GM23248 (cell line): ENCODE measurements around the gene NPAS3. TPM values are rescaled to one million over a fixed set of nuclear protein-coding genes. Genes with fewer than 3 reads are reported as not detected.
"Not testable (repeated sequence)": the region's sequence is repeated elsewhere in the genome, so short reads cannot be mapped to it uniquely, and the experiment has no call there.

Experiments used
- DNase-seq: peaks from one replicate; pipeline ENCODE4 v3.0.0-alpha.2; 2015
- H2AFZ ChIP-seq: fragments of 200-600 bp; sonication (generic); 2 replicates; pipeline ENCODE4 v1.6.1; 2016; ENCODE audit warnings: antibody characterized with exemption
- H3F3A ChIP-seq: fragments of 200-600 bp; sonication (generic); 2 replicates; pipeline ENCODE4 v1.6.1; 2016; ENCODE audit warnings: mild to moderate bottlenecking, antibody characterized with exemption, mixed run types; ENCODE audit not compliant: insufficient read depth
- H3K27ac ChIP-seq: fragments of 200-600 bp; sonication (generic); 2 replicates; pipeline ENCODE4 v1.5.1; 2016; ENCODE audit warnings: mild to moderate bottlenecking
- H3K27me3 ChIP-seq: fragments of 200-600 bp; sonication (generic); replicated peaks from 2 replicates; pipeline ENCODE4 v1.6.1; 2016; ENCODE audit warnings: mild to moderate bottlenecking; ENCODE audit not compliant: insufficient read depth
- H3K36me3 ChIP-seq: fragments of 200-600 bp; sonication (generic); 2 replicates; pipeline ENCODE4 v1.6.1; 2016; ENCODE audit warnings: low read depth, mild to moderate bottlenecking
- H3K4me1 ChIP-seq: fragments of 200-600 bp; sonication (generic); 2 replicates; pipeline ENCODE4 v1.6.1; 2016; ENCODE audit warnings: mild to moderate bottlenecking; ENCODE audit not compliant: insufficient read depth
- H3K4me2 ChIP-seq: fragments of 200-600 bp; sonication (generic); one replicate; pipeline ENCODE4 v1.6.1; 2016; ENCODE audit warnings: mild to moderate bottlenecking; ENCODE audit not compliant: unreplicated experiment
- H3K4me3 ChIP-seq: fragments of 200-600 bp; sonication (generic); 2 replicates; pipeline ENCODE4 v1.5.1; 2016; ENCODE audit warnings: mild to moderate bottlenecking
- H3K79me2 ChIP-seq: fragments of 200-600 bp; sonication (generic); 2 replicates; pipeline ENCODE4 v1.6.1; 2016; ENCODE audit warnings: mild to moderate bottlenecking; ENCODE audit not compliant: insufficient read depth
- H3K9ac ChIP-seq: fragments of 200-600 bp; sonication (generic); 2 replicates; pipeline ENCODE4 v1.6.1; 2016; ENCODE audit warnings: mild to moderate bottlenecking
- H3K9me2 ChIP-seq: fragments of 200-600 bp; sonication (generic); 2 replicates; pipeline ENCODE4 v1.6.1; 2016; ENCODE audit warnings: mixed run types, mild to moderate bottlenecking, moderate library complexity; ENCODE audit not compliant: insufficient read depth
- H3K9me3 ChIP-seq: fragments of 200-600 bp; sonication (generic); one replicate; pipeline ENCODE4 v1.6.1; 2017; ENCODE audit warnings: low read depth
- H4K20me1 ChIP-seq: fragments of 200-600 bp; sonication (generic); 2 replicates; pipeline ENCODE4 v1.6.0; 2016; ENCODE audit not compliant: insufficient read depth
- EZH2 ChIP-seq: fragments of 200-600 bp; sonication (generic); IDR thresholded peaks from 2 replicates; pipeline ENCODE4 v1.6.1; 2018; ENCODE audit warnings: antibody characterized with exemption, mild to moderate bottlenecking; ENCODE audit not compliant: insufficient read depth, poor library complexity, severe bottlenecking
- EZH2phosphoT487 ChIP-seq: fragments of 200-600 bp; sonication (generic); IDR thresholded peaks from 2 replicates; pipeline ENCODE4 v1.6.1; 2018; ENCODE audit warnings: antibody characterized with exemption, moderate library complexity, mild to moderate bottlenecking, low read depth; ENCODE audit not compliant: insufficient read depth
- WGBS, 2 experiments: methylation state at CpG; one replicate each; pipeline ENCODE4 v1.1.6; 2015 to 2017; ENCODE audit warnings: low lambda C conversion rate in 2 of 2, low coverage in 1 of 2; ENCODE audit errors: missing lambda C conversion rate in 2 of 2; 5-methylcytosine and 5-hydroxymethylcytosine counted together
- in situ Hi-C: fragments of 300-500 bp; cut with MboI; formaldehyde crosslinking; loops from 2 replicates; pipeline ENCODE4 v1.15.0; 2020
- polyA plus RNA-seq: library from polyadenylated mRNA; unstranded; fragments of >200 nt; fragmentation: Nextera tagmentation; extraction: Ambion mirVana; gene quantifications from 2 replicates; pipeline ENCODE4 v1.2.1, GENCODE V29; 2016
- total RNA-seq: library from RNA; depleted of rRNA; stranded (reverse); fragments of >200 nt; shearing (Covaris generic); gene quantifications from 2 replicates; pipeline ENCODE4 v1.2.3, GENCODE V29; 2014

NPAS3 gene
- total and polyA plus RNA-seq, 2 experiments from 2014 or later, result 0.65 TPM; not detected in 1

DNA sequence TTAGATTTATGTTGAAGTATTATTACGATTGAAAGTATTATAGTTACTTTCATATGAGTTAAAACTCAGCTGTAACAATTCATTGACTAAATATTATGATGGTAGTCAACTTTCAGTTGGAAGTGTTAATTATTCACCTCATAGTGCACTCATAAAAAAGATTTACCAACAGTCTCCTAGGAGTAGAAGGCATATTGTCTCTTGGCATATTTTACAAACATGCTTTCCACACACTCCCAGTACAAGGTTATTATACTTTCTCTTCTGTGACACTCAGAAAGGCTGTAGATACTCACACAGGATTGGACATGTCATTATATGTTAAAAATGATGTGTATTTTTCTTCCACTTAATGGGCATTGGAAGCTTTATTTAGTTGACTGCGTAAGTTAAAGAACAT, 147.1 kb downstream of the NPAS3 start:
- H3K4me1 ChIP-seq, result no peaks in the 10 kb centered on the region
- DNase-seq, result no peak
- no peak overlapping the region for H2AFZ ChIP-seq
- H3K9me3 ChIP-seq, result no peaks in the 10 kb centered on the region
- H3K9me2 ChIP-seq, result no peaks in the 10 kb centered on the region
- in situ Hi-C loops, result no loop called here
- no peaks in the 10 kb centered on the region for H3F3A ChIP-seq
- WGBS, 2 experiments, result 52 to 59% methylated on average over 2 of the region's 2 CpGs
- TF ChIP-seq EZH2, result no peak
- TF ChIP-seq EZH2phosphoT487, result no peak
- no peak overlapping the region for H3K9ac ChIP-seq
- H3K27me3 ChIP-seq, result no peaks in the 10 kb centered on the region
- H3K36me3 ChIP-seq, result no peaks in the 10 kb centered on the region
- no peak overlapping the region for H3K4me2 ChIP-seq
- no peaks in the 10 kb centered on the region for H4K20me1 ChIP-seq
- H3K4me3 ChIP-seq, result no peak overlapping the region
- H3K27ac ChIP-seq, result no peak overlapping the region
- H3K79me2 ChIP-seq, result no peaks in the 10 kb centered on the region

DNA sequence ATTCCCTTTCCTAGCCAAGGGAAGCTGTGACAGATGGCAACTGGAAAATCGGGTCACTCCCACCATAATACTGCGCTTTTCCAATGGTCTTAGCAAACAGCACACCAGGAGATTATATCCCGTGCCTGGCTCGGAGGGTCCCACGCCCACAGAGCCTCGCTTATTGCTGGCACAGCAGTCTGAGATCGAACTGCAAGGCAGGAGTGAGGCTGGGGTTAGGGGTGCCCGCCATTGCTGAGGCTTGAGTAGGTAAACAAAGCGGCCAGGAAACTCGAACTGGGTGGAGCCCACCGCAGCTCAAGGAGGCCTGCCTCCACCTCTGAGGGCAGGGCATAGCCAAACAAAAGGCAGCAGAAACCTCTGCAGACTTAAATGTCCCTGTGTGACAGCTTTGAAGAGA, 149.6 kb downstream of the NPAS3 start:
- H3K9me2 ChIP-seq, H3K9ac ChIP-seq, H3F3A ChIP-seq, H3K9me3 ChIP-seq, H3K4me1 ChIP-seq, H2AFZ ChIP-seq, H3K36me3 ChIP-seq, DNase-seq, H3K27me3 ChIP-seq, H3K4me2 ChIP-seq, H3K27ac ChIP-seq, H4K20me1 ChIP-seq, H3K4me3 ChIP-seq, in situ Hi-C loops, H3K79me2 ChIP-seq: not testable (repeated sequence)
- WGBS, 2 experiments, result 58 to 66% methylated on average over 10 to 11 of the region's 11 CpGs

- Histone ChIP-seq H3K27ac (no peak overlapping the region), H3K4me1 (no peaks in the 10 kb centered on the region), H3K4me2 (no peak overlapping the region), H3K9me2 (no peaks in the 10 kb centered on the region), H3K27me3 (no peaks in the 10 kb centered on the region), H4K20me1 (no peaks in the 10 kb centered on the region), H3K4me3 (no peak overlapping the region), H3K79me2 (no peaks in the 10 kb centered on the region), H3F3A (no peaks in the 10 kb centered on the region), H3K9ac (no peak overlapping the region), H2AFZ (no peak overlapping the region), H3K36me3 (no peaks in the 10 kb centered on the region), H3K9me3 (no peaks in the 10 kb centered on the region)
- DNase-seq, result no peak
- TF ChIP-seq EZH2phosphoT487, result no peak
- TF ChIP-seq EZH2, result no peak
- in situ Hi-C loops, result no loop called here
Measured at GRCh38 chr14:33098016-33098415, 159.3 kb downstream of the NPAS3 start.

DNA sequence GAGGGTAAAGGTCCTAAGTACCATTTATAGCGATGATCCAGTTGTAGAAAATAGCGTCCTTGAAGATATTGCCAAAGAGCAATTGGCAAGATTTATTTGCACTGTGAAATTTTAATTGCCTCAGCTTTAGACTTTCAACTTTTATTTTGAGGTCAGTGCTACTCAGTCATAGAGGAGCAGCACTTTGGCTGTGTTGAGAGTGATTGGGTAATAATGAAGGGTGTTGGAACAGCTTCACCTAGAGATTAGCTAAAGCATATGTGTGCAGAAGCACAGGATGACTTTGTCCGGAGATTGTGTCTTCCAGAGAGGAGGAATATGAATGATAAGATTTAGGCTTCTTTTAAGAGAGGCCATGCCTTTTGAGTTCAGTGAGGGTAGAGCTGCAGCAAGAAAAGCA, 164.8 kb downstream of the NPAS3 start:
- Histone ChIP-seq H3K36me3 (no peaks in the 10 kb centered on the region), H3K79me2 (no peaks in the 10 kb centered on the region), H3K9me2 (no peaks in the 10 kb centered on the region), H3K9me3 (no peaks in the 10 kb centered on the region), H2AFZ (no peak overlapping the region), H3K4me1 (no peaks in the 10 kb centered on the region), H3K4me3 (no peak overlapping the region), H3K9ac (no peak overlapping the region), H3F3A (no peaks in the 10 kb centered on the region), H3K27ac (no peak overlapping the region), H4K20me1 (no peaks in the 10 kb centered on the region), H3K27me3 (no peaks in the 10 kb centered on the region), H3K4me2 (no peak overlapping the region)
- TF ChIP-seq EZH2 (no peak), EZH2phosphoT487 (no peak)
- no peak for DNase-seq
- WGBS, 2 experiments, result 4 to 6% methylated on average over 3 of the region's 3 CpGs
- in situ Hi-C loops, result no loop called here

DNA sequence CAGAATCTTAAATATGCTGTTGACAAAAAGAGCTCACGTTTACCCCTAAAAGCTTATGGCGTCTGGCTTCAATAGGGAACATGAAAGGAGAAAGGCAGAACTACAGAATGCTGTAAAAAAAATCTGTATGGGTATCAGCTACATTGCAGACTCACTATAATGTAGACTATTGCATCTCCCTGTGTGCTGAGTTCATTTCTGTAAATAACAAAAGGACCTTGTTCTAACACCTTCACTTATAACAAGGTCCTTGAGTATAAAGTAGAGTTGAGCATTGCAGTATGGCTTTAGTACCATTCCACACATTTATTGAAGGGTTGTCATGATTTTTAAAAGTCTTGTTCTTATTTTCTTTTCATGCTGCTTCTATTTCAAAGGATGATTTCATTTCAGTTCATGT, 165.3 kb downstream of the NPAS3 start:
- H3K9me3 ChIP-seq, result no peaks in the 10 kb centered on the region
- no peaks in the 10 kb centered on the region for H3K27me3 ChIP-seq
- H4K20me1 ChIP-seq, result no peaks in the 10 kb centered on the region
- TF ChIP-seq EZH2, result no peak
- TF ChIP-seq EZH2phosphoT487, result no peak
- H3K79me2 ChIP-seq, result no peaks in the 10 kb centered on the region
- 49 to 50% methylated on average over 2 of the region's 2 CpGs for WGBS, 2 experiments
- DNase-seq, result no peak
- no peaks in the 10 kb centered on the region for H3K9me2 ChIP-seq
- no peak overlapping the region for H3K9ac ChIP-seq
- H3K4me1 ChIP-seq, result no peaks in the 10 kb centered on the region
- no peak overlapping the region for H3K4me3 ChIP-seq
- H3K27ac ChIP-seq, result no peak overlapping the region
- no peaks in the 10 kb centered on the region for H3F3A ChIP-seq
- H3K36me3 ChIP-seq, result no peaks in the 10 kb centered on the region
- H3K4me2 ChIP-seq, result no peak overlapping the region
- no peak overlapping the region for H2AFZ ChIP-seq
- in situ Hi-C loops, result no loop called here
